Hepatocyte (in vitro differentiated cells): Measurements from ENCODE around the gene SNX5. TPM values are rescaled to one million over a fixed set of nuclear protein-coding genes. Genes with fewer than 3 reads are reported as not detected.
A peak's percentile ranks its signal among the peaks of the same experiment; 100 is the strongest.

Experiments
- DNase-seq: peaks from one replicate; pipeline ENCODE4 v3.0.0-alpha.2; 2016; ENCODE audit warnings: low spot score
- H2AFZ ChIP-seq: fragments of 200-600 bp; sonication (generic); 2 replicates; pipeline ENCODE4 v1.6.0; 2016; ENCODE audit warnings: antibody characterized with exemption, mild to moderate bottlenecking
- H3K27ac ChIP-seq: fragments of 200-600 bp; sonication (generic); 2 replicates; pipeline ENCODE4 v1.5.1; 2016; ENCODE audit warnings: mild to moderate bottlenecking
- H3K27me3 ChIP-seq: fragments of 200-600 bp; sonication (generic); 2 replicates; pipeline ENCODE4 v1.6.1; 2016
- H3K36me3 ChIP-seq: fragments of 200-600 bp; sonication (generic); replicated peaks from 2 replicates; pipeline ENCODE4 v1.5.1; 2016; ENCODE audit warnings: low read depth; ENCODE audit not compliant: insufficient read depth
- H3K4me1 ChIP-seq: fragments of 200-600 bp; sonication (generic); 2 replicates; pipeline ENCODE4 v1.5.1; 2016; ENCODE audit warnings: mild to moderate bottlenecking, moderate library complexity; ENCODE audit not compliant: insufficient read depth
- H3K4me2 ChIP-seq: fragments of 200-600 bp; sonication (generic); 2 replicates; pipeline ENCODE4 v1.6.0; 2016
- H3K4me3 ChIP-seq: fragments of 200-600 bp; sonication (generic); 2 replicates; pipeline ENCODE4 v1.5.1; 2016; ENCODE audit warnings: mild to moderate bottlenecking
- H3K79me2 ChIP-seq: fragments of 200-600 bp; sonication (generic); 2 replicates; pipeline ENCODE4 v1.6.0; 2017; ENCODE audit warnings: mild to moderate bottlenecking
- H3K9me2 ChIP-seq: fragments of 200-600 bp; sonication (generic); replicated peaks from 2 replicates; pipeline ENCODE4 v1.6.0; 2017; ENCODE audit warnings: mild to moderate bottlenecking; ENCODE audit not compliant: insufficient read depth
- H3K9me3 ChIP-seq: fragments of 200-600 bp; sonication (generic); 2 replicates; pipeline ENCODE4 v1.5.1; 2016; ENCODE audit warnings: low read depth, mild to moderate bottlenecking
- H4K20me1 ChIP-seq: fragments of 200-600 bp; sonication (generic); 2 replicates; pipeline ENCODE4 v1.6.0; 2016; ENCODE audit warnings: mild to moderate bottlenecking; ENCODE audit not compliant: insufficient read depth, poor library complexity, severe bottlenecking
- CTCF ChIP-seq: fragments of 200-600 bp; sonication (generic); IDR thresholded peaks from 2 replicates; pipeline ENCODE4 v1.5.1; 2016; ENCODE audit warnings: antibody characterized with exemption, mild to moderate bottlenecking; ENCODE audit not compliant: poor library complexity
- EZH2 ChIP-seq: fragments of 200-600 bp; sonication (generic); IDR thresholded peaks from 2 replicates; pipeline ENCODE4 v1.6.1; 2016; ENCODE audit warnings: antibody characterized with exemption, mild to moderate bottlenecking, borderline replicate concordance
- EZH2phosphoT487 ChIP-seq: fragments of 200-600 bp; sonication (generic); IDR thresholded peaks from one replicate; pipeline ENCODE4 v1.6.1; 2018; ENCODE audit warnings: antibody characterized with exemption, mild to moderate bottlenecking, low read depth, moderate library complexity; ENCODE audit not compliant: unreplicated experiment, severe bottlenecking
- WGBS: methylation state at CpG from one replicate; pipeline ENCODE4 v1.1.6; 2016; ENCODE audit warnings: low lambda C conversion rate; ENCODE audit errors: missing lambda C conversion rate; 5-methylcytosine and 5-hydroxymethylcytosine counted together
- polyA plus RNA-seq: library from polyadenylated mRNA; unstranded; fragments of >200 nt; fragmentation: Nextera tagmentation; extraction: Ambion mirVana; gene quantifications from 2 replicates; pipeline ENCODE4 v1.2.1, GENCODE V29; 2016
- total RNA-seq: library from RNA; depleted of rRNA; stranded (reverse); fragments of >200 nt; gene quantifications from 2 replicates; pipeline ENCODE4 v1.2.3, GENCODE V29; 2014

SNX5 gene
- total and polyA plus RNA-seq, 2 experiments from 2014 or later: 74.9 to 190 TPM

- no peak overlapping the region for H3K27ac ChIP-seq
- H3K36me3 ChIP-seq: no peaks in the 10 kb centered on the region
- WGBS: 66% methylated on average over 6 of the region's 6 CpGs
Observed at GRCh38 chr20:17940224-17940971, 28.2 kb downstream of the SNX5 start.

DNA sequence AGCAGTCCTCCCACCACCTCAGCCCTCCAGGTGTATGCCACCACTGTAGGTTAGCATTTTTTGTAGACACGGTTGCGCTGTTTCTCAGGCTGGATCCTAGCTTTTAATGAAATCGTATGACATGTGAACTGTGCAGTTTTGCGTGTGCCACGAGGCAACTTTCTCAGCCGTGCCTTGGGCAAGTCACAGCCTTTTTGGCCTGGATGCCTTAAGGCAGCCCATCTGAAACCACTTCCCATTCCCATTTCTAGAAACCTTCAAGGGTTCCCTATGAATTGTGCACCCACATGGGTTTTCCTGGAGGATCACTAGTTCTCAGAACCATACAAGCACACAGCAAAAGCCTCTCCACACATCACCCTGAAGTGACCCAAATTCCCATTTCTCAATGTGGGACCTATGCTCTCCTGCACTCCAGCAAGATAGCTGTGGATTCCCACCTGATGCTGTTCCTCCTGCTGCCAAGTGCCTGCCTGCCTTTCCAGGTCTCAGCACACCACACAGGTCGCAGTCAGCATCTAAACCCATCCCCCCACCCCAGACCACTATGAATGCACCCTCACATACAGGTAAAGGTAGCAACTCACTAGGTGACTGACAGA lies 28.9 kb downstream of the SNX5 start:
- WGBS: 79% methylated on average over 7 of the region's 7 CpGs
- no peak overlapping the region for H2AFZ ChIP-seq
- H3K36me3 ChIP-seq: no peaks in the 10 kb centered on the region
- no peak overlapping the region for H3K4me3 ChIP-seq
- H3K27ac ChIP-seq: peak overlapping the region; percentile 56
- no peak for DNase-seq
- H3K4me2 ChIP-seq: no peak overlapping the region
- H3K4me1 ChIP-seq: peaks cover 33% of the 10 kb centered on the region
- H3K79me2 ChIP-seq: no peaks in the 10 kb centered on the region
- no peaks in the 10 kb centered on the region for H3K9me2 ChIP-seq
- no peaks in the 10 kb centered on the region for H4K20me1 ChIP-seq
- H3K27me3 ChIP-seq: no peaks in the 10 kb centered on the region
- no peaks in the 10 kb centered on the region for H3K9me3 ChIP-seq
- TF ChIP-seq CTCF (no peak), EZH2 (no peak), EZH2phosphoT487 (no peak)

More at GRCh38 chr20:17940224-17940971, 28.2 kb downstream of the SNX5 start:
- no peak for TF ChIP-seq EZH2
- no peak for TF ChIP-seq EZH2phosphoT487
- no peak overlapping the region for H3K4me2 ChIP-seq
- H3K4me3 ChIP-seq: no peak overlapping the region
- H2AFZ ChIP-seq: no peak overlapping the region
- no peaks in the 10 kb centered on the region for H4K20me1 ChIP-seq
- H3K9me3 ChIP-seq: no peaks in the 10 kb centered on the region
- H3K9me2 ChIP-seq: no peaks in the 10 kb centered on the region
- H3K79me2 ChIP-seq: peaks cover 3% of the 10 kb centered on the region
- H3K4me1 ChIP-seq: peaks cover 32% of the 10 kb centered on the region
- no peaks in the 10 kb centered on the region for H3K27me3 ChIP-seq
- DNase-seq: no peak

GRCh38 chr20:17938871-17939619 lies 29.5 kb downstream of the SNX5 start:
- Histone ChIP-seq H4K20me1 (no peaks in the 10 kb centered on the region), H3K9me3 (no peaks in the 10 kb centered on the region), H3K4me3 (no peak overlapping the region), H3K4me1 (peaks cover 40% of the 10 kb centered on the region), H3K27me3 (no peaks in the 10 kb centered on the region), H3K9me2 (no peaks in the 10 kb centered on the region), H3K27ac (peak overlapping the region; percentile 56), H3K4me2 (no peak overlapping the region), H3K79me2 (no peaks in the 10 kb centered on the region), H2AFZ (no peak overlapping the region), H3K36me3 (no peaks in the 10 kb centered on the region)
- TF ChIP-seq CTCF: peak; percentile 85
- TF ChIP-seq EZH2: no peak
- peak; percentile 86 for DNase-seq
- 24% methylated on average over 13 of the region's 13 CpGs for WGBS
